SK-N-SH (cell line): ENCODE measurements around the gene ITFG2. TPM values are rescaled to one million over a fixed set of nuclear protein-coding genes. Genes with fewer than 3 reads are reported as not detected.
"Not testable (repeated sequence)": the region's sequence is repeated elsewhere in the genome, so short reads cannot be mapped to it uniquely, and the experiment has no call there.

ENCODE experiments used
- CTCF ChIA-PET: fragments of 300-600, 350-600 bp; formaldehyde crosslinking; extraction: SDS; loops from one replicate; lab custom pipeline; 2021; lab: Yijun Ruan, JAX
- POLR2A ChIA-PET: fragments of 350-600 bp; sonication (Branson Sonifier 250); formaldehyde crosslinking; extraction: SDS; loops from one replicate; lab custom pipeline; 2020; ENCODE audit warnings: antibody characterized with exemption, inconsistent platforms; lab: Yijun Ruan, JAX
- DNase-seq: peaks from one replicate; pipeline ENCODE4 v3.0.0; 2012
- H2AFZ ChIP-seq: fragments of 200-600 bp; sonication (generic); 2 replicates; pipeline ENCODE4 v1.8.1; 2016; ENCODE audit warnings: antibody characterized with exemption, mild to moderate bottlenecking, low read depth
- H3F3A ChIP-seq: fragments of 200-600 bp; sonication (generic); replicated peaks from 2 replicates; pipeline ENCODE3; 2016; ENCODE audit warnings: antibody characterized with exemption, mild to moderate bottlenecking; ENCODE audit not compliant: insufficient read depth
- H3K27ac ChIP-seq, 2 experiments: fragments of 200-500 bp in 1 of 2; fragments of 200-600 bp in 1 of 2; sonication (Bioruptor generic) in 1 of 2; sonication (generic), shearing (Covaris generic) in 1 of 2; 2 replicates each; pipeline versions ENCODE4 v1.5.1 to v1.6.1; 2014 to 2016; ENCODE audit warnings: low read depth in 2 of 2, inconsistent platforms in 1 of 2, low read length in 1 of 2, mild to moderate bottlenecking in 1 of 2, mixed read lengths in 1 of 2
- H3K27me3 ChIP-seq: fragments of 200-600 bp; sonication (generic), shearing (Covaris generic); 2 replicates; pipeline ENCODE4 v1.6.1; 2016; ENCODE audit warnings: mixed run types; ENCODE audit not compliant: insufficient read depth
- H3K36me3 ChIP-seq, 2 experiments: fragments of 200-500 bp in 1 of 2; fragments of 200-600 bp in 1 of 2; sonication (Bioruptor generic) in 1 of 2; sonication (generic) in 1 of 2; replicated peaks in 1 of 2; 2 replicates each; pipeline versions ENCODE3 to v1.5.1; 2014 to 2016; ENCODE audit warnings: low read length in 1 of 2, mild to moderate bottlenecking in 1 of 2; ENCODE audit not compliant: insufficient read depth in 2 of 2, control insufficient read depth in 1 of 2
- H3K4me1 ChIP-seq, 2 experiments: fragments of 200-500 bp in 1 of 2; fragments of 200-600 bp in 1 of 2; sonication (Bioruptor generic) in 1 of 2; sonication (generic), shearing (Covaris generic) in 1 of 2; 2 replicates each; pipeline versions ENCODE4 v1.5.1 to v1.6.1; 2014 to 2016; ENCODE audit warnings: low read depth in 1 of 2, low read length in 1 of 2, mixed run types in 1 of 2; ENCODE audit not compliant: insufficient read depth in 2 of 2, control insufficient read depth in 1 of 2
- H3K4me2 ChIP-seq: fragments of 200-600 bp; sonication (generic), shearing (Covaris generic); 2 replicates; pipeline ENCODE4 v1.6.1; 2017; ENCODE audit warnings: mixed run types
- H3K4me3 ChIP-seq, 2 experiments: fragments of 200-500 bp in 1 of 2; fragments of 200-600 bp in 1 of 2; sonication (Bioruptor generic) in 1 of 2; sonication (generic), shearing (Covaris generic) in 1 of 2; 2 replicates each; pipeline versions ENCODE4 v1.5.1 to v1.8.1; 2014 to 2016; ENCODE audit warnings: low read depth in 2 of 2, inconsistent platforms in 1 of 2, low read length in 1 of 2, mild to moderate bottlenecking in 1 of 2, mixed read lengths in 1 of 2, moderate library complexity in 1 of 2
- H3K79me2 ChIP-seq: fragments of 200-600 bp; sonication (generic); 2 replicates; pipeline ENCODE4 v1.8.1; 2017; ENCODE audit warnings: mild to moderate bottlenecking; ENCODE audit not compliant: insufficient read depth
- H3K9ac ChIP-seq: fragments of 200-600 bp; sonication (generic); 2 replicates; pipeline ENCODE4 v1.6.1; 2017; ENCODE audit warnings: mixed run types
- H3K9me2 ChIP-seq: fragments of 200-600 bp; sonication (generic); 2 replicates; pipeline ENCODE4 v1.6.1; 2017; ENCODE audit warnings: mixed run types
- H3K9me3 ChIP-seq: fragments of 200-600 bp; sonication (generic); 2 replicates; pipeline ENCODE4 v1.6.1; 2017; ENCODE audit warnings: mixed run types, mild to moderate bottlenecking, moderate library complexity
- H4K20me1 ChIP-seq: fragments of 200-600 bp; sonication (generic); 2 replicates; pipeline ENCODE4 v1.6.1; 2017; ENCODE audit warnings: mild to moderate bottlenecking, mixed run types; ENCODE audit not compliant: insufficient read depth
- EP300 ChIP-seq, 2 experiments: IDR thresholded peaks; 2 replicates each; pipeline versions ENCODE4 v1.4.0 to v1.6.1; 2012; ENCODE audit warnings: borderline replicate concordance in 1 of 2, low read depth in 1 of 2, low read length in 1 of 2
- MXI1 ChIP-seq: IDR thresholded peaks from 2 replicates; pipeline ENCODE4 v1.6.1; 2012; ENCODE audit warnings: mild to moderate bottlenecking, low read depth, low read length, improper control_type of control experiment
- NFIC ChIP-seq: IDR thresholded peaks from 2 replicates; pipeline ENCODE4 v1.4.0; 2012; ENCODE audit warnings: borderline replicate concordance
- REST ChIP-seq: IDR thresholded peaks from 2 replicates; pipeline ENCODE4 v1.6.1; 2012; ENCODE audit warnings: mild to moderate bottlenecking, low read depth, low read length, moderate library complexity
- RXRA ChIP-seq: IDR thresholded peaks from 2 replicates; pipeline ENCODE4 v1.4.0; 2012; ENCODE audit warnings: low read depth, mild to moderate bottlenecking, borderline replicate concordance
- SIN3A ChIP-seq: IDR thresholded peaks from 2 replicates; pipeline ENCODE4 v1.6.1; 2012; ENCODE audit warnings: low read depth, mild to moderate bottlenecking, low read length, moderate library complexity, borderline replicate concordance
- TCF12 ChIP-seq: IDR thresholded peaks from 2 replicates; pipeline ENCODE4 v1.4.0; 2012
- YY1 ChIP-seq: IDR thresholded peaks from 2 replicates; pipeline ENCODE4 v1.4.0; 2012; ENCODE audit warnings: low read depth, mild to moderate bottlenecking
- whole genome bisulfite sequencing: methylation state at CpG from one replicate; pipeline ENCODE4 v1.1.6; 2017; ENCODE audit warnings: low lambda C conversion rate; 5-methylcytosine and 5-hydroxymethylcytosine counted together
- polyA plus RNA-seq, 3 experiments: library from polyadenylated mRNA; depleted of rRNA; stranded (reverse); fragments of >200 nt; gene quantifications; 2 replicates each; pipeline ENCODE4 v1.2.3, GENCODE V29; 2012
- TF ChIP-seq, protein P1 (sequence below): fragments of 150-350 bp; IDR thresholded peaks from 2 replicates; pipeline ENCODE4 v1.6.1; 2017; ENCODE audit warnings: antibody characterized with exemption, low read length, low read depth, borderline replicate concordance
- TF ChIP-seq, protein P2 (sequence below): fragments of 150-350 bp; IDR thresholded peaks from 2 replicates; pipeline ENCODE4 v1.6.1; 2016; ENCODE audit warnings: mild to moderate bottlenecking, low read depth, low read length
- TF ChIP-seq, protein P3 (sequence below): IDR thresholded peaks from 2 replicates; pipeline ENCODE4 v1.4.0; 2012; ENCODE audit warnings: low read depth, borderline replicate concordance

The ITFG2 gene
- polyA plus RNA-seq, 1 of the 3 experiments (the other 2 are of a cell fraction), result 27.2 TPM

- TF ChIP-seq REST, result no peak
- TF ChIP-seq, all 33 proteins: peak for 0
Observed at GRCh38 chr12:2769866-2770533, 42.5 kb upstream of the ITFG2 start (continued).

- H3K9me3 ChIP-seq, H3K79me2 ChIP-seq, H2AFZ ChIP-seq, H3K4me2 ChIP-seq, DNase-seq, H3F3A ChIP-seq, H3K9ac ChIP-seq, H3K4me3 ChIP-seq, H3K27me3 ChIP-seq, POLR2A ChIA-PET, H3K36me3 ChIP-seq, H4K20me1 ChIP-seq, H3K9me2 ChIP-seq, H3K27ac ChIP-seq, H3K4me1 ChIP-seq: not testable (repeated sequence)
- CTCF ChIA-PET, result interaction anchor here (1.9 kb wide), 2 partner anchors 13 to 30 kb away, joined by 7 to 8 read pairs; no protein-coding TSS in a partner anchor
- 60% methylated on average over 3 of the region's 3 CpGs for WGBS
Observed at GRCh38 chr12:2770544-2770943, 41.9 kb upstream of the ITFG2 start.

- no peaks in the 10 kb centered on the region for H3K9me2 ChIP-seq
- H3K9me3 ChIP-seq, result no peaks in the 10 kb centered on the region
- DNase-seq, result no peak
- POLR2A ChIA-PET, result no interaction called here
- no peaks in the 10 kb centered on the region for H3K36me3 ChIP-seq
- no peak overlapping the region for H3K4me2 ChIP-seq
- no peak overlapping the region for H3K27ac ChIP-seq
- H3K79me2 ChIP-seq, result no peaks in the 10 kb centered on the region
- H3F3A ChIP-seq, result no peaks in the 10 kb centered on the region
- no peaks in the 10 kb centered on the region for H3K4me1 ChIP-seq
- H3K4me3 ChIP-seq, result no peak overlapping the region
- TF ChIP-seq, protein P1, sequence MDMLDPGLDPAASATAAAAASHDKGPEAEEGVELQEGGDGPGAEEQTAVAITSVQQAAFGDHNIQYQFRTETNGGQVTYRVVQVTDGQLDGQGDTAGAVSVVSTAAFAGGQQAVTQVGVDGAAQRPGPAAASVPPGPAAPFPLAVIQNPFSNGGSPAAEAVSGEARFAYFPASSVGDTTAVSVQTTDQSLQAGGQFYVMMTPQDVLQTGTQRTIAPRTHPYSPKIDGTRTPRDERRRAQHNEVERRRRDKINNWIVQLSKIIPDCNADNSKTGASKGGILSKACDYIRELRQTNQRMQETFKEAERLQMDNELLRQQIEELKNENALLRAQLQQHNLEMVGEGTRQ, result no peak
- TF ChIP-seq, protein P2, sequence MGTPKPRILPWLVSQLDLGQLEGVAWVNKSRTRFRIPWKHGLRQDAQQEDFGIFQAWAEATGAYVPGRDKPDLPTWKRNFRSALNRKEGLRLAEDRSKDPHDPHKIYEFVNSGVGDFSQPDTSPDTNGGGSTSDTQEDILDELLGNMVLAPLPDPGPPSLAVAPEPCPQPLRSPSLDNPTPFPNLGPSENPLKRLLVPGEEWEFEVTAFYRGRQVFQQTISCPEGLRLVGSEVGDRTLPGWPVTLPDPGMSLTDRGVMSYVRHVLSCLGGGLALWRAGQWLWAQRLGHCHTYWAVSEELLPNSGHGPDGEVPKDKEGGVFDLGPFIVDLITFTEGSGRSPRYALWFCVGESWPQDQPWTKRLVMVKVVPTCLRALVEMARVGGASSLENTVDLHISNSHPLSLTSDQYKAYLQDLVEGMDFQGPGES, result no peak
- TF ChIP-seq SIN3A, result no peak
- no peak for TF ChIP-seq YY1
- TF ChIP-seq EP300 (IDR thresholded peaks at IDR 0.05; ENCODE audit: borderline replicate concordance in 1 of 2, low read depth in 1 of 2, low read length in 1 of 2), result no peak
- no peak for TF ChIP-seq NFIC
- TF ChIP-seq MXI1, result no peak
- TF ChIP-seq TCF12, result no peak
- no peak for TF ChIP-seq RXRA
- TF ChIP-seq, protein P3, sequence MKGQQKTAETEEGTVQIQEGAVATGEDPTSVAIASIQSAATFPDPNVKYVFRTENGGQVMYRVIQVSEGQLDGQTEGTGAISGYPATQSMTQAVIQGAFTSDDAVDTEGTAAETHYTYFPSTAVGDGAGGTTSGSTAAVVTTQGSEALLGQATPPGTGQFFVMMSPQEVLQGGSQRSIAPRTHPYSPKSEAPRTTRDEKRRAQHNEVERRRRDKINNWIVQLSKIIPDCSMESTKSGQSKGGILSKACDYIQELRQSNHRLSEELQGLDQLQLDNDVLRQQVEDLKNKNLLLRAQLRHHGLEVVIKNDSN, result no peak
- 49% methylated on average over 4 of the region's 4 CpGs for WGBS
- H2AFZ ChIP-seq, result no peak overlapping the region
- no peaks in the 10 kb centered on the region for H4K20me1 ChIP-seq
- CTCF ChIA-PET, result interaction anchor here (1.4 kb wide), 1 partner anchor 12 kb away, joined by 3 read pairs; no protein-coding TSS in a partner anchor
- peaks cover 9% of the 10 kb centered on the region; the same call in 1 of the 2 replicates for H3K27me3 ChIP-seq
- H3K9ac ChIP-seq, result no peak overlapping the region
Observed at GRCh38 chr12:2772370-2772769, 40.1 kb upstream of the ITFG2 start.
